NCI-H1436 treated with DMSO at 0.1 percent for 48 hours (cell line): ENCODE results near the gene DTD2.
"Not testable (repeated sequence)": the region's sequence is repeated elsewhere in the genome, so short reads cannot be mapped to it uniquely, and the experiment has no call there.

Experiments used
- DNase-seq: peaks from one replicate; lab custom pipeline; 2025; lab: John Stamatoyannopoulos, UW

DTD2 gene

DNA sequence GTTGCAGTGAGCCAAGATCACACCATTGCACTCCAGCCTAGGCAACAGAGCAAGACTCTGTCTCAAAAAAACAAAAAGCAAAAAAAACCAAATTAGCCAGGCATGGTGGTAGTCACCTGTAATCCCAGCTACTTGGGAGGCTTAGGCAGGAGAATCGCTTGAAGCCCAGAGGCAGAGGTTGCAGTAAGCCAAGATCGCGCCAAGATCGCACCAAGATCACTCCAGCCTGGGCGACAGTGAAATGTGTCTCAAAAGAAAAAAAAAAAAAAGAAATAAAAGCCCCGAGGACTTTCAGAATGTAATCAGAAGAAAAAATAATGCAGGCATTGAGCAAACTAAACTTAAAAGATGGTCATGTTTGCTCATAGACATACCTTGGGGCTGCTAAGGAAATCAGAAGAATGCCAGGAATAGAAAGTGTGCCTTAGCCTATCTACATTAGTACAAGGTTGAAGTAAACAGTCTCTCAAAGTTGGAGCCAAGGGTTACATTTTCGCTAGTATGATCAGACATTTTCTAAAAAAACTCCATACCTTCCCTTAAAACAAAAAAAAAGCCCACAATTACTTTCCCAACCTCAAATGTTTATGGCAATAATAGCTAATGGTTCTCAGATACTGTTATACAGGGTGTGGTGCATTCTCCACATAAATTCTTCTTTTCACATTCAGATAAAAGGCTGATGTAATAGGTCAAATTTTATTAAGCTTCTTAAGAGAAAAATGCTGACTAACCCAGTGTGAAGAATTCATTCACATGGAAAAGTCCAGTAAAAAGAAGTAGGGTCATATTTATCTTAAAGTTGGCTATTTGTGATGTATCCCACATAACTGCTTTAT lies 15.8 kb downstream of the DTD2 start:
- DNase-seq = no peak

- DNase-seq = no peak
These were observed 17.0 kb downstream of the DTD2 start for GRCh38 chr14:31440280-31440679.

GRCh38 chr14:31439561-31439960 lies 17.7 kb downstream of the DTD2 start:
- DNase-seq = no peak

DNA sequence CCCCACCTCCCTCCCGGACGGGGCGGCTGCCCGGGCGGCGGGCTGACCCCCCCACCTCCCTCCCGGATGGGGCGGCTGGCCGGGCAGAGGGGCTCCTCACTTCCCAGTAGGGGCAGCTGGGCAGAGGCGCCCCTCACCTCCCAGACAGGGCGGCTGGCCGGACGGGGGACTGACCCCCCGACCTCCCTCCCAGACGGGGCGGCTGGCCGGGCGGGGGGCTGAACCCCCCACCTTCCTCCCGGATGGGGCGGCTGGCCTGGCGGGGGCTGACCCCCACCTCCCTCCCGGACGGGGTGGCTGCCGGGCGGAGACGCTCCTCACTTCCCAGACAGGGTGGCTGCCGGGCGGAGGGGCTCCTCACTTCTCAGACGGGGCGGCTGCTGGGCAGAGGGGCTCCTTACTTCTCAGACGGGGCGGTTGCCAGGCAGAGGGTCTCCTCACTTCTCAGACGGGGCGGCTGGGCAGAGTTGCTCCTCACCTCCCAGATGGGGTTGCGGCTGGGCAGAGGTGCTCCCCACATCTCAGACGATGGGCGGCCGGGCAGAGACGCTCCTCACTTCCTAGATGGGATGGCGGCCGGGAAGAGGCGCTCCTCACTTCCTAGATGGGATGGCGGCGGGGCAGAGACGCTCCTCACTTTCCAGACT lies 20.1 kb downstream of the DTD2 start:
- not testable (repeated sequence) for DNase-seq

GRCh38 chr14:31435276-31435675 lies 22.0 kb downstream of the DTD2 start:
- DNase-seq = no peak

DNA sequence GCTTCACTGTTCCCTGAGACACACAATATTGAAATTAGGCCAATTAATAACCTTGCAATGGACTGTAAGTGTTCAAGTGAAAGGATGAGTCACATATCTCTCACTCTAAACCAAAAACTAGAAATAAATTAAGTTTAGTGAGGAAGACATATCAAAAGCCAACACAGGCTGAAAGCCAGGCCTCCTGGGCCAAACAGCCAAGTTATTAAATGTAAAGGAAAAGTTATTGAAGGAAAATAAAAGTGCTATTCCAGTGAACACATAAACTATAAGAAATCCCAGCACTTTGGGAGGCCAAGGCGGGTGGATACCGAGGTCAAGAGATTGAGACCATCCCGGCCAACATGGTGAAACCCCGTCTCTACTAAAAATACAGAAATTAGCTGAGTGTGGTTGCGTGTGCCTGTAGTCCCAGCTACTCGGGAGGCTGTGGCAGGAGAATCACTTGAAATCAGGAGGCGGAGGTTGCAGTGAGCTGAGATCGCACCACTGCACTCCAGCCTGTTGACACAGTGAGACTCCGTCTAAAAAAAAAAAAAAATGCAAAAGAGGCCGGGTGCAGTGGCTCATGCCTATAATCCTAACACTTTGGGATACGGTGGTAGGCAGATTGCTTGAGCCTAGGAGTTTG lies 26.6 kb downstream of the DTD2 start:
- DNase-seq = no peak

- DNase-seq = no peak
These were observed 27.5 kb downstream of the DTD2 start for GRCh38 chr14:31429791-31430190.

GRCh38 chr14:31428011-31428410 lies 29.3 kb downstream of the DTD2 start:
- no peak for DNase-seq

DNA sequence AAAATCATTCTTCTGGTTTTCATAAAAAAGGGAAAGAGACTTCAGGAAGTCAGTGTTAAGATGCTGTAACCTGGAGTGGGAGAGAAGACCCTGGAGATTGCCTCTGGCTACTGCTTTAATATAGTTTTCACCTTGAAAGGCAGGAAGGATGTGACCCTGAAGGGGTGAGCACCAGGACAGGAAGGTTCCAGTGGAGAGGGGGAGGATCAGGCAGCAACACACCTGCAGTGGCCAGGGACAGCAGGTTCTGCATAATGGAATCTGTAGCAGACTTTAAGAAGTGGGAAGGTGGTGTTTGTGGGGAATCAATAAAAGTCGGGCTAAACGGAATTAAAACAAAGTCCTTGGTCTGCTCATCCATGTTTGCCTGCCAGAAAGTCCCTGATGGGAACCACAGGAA lies 30.6 kb downstream of the DTD2 start:
- DNase-seq = no peak

- DNase-seq = no peak
These were observed 31.4 kb downstream of the DTD2 start for GRCh38 chr14:31425905-31426304.

- DNase-seq = no peak
These were observed 36.1 kb downstream of the DTD2 start for GRCh38 chr14:31421200-31421599.

- DNase-seq = peak; percentile 57
These were observed 36.8 kb downstream of the DTD2 start, which contains the start of gene HEATR5A for GRCh38 chr14:31420319-31421111. HEATR5A (minus strand) TSS chr14:31420550; CDS start chr14:31402975, 17,575 bp downstream.

DNA sequence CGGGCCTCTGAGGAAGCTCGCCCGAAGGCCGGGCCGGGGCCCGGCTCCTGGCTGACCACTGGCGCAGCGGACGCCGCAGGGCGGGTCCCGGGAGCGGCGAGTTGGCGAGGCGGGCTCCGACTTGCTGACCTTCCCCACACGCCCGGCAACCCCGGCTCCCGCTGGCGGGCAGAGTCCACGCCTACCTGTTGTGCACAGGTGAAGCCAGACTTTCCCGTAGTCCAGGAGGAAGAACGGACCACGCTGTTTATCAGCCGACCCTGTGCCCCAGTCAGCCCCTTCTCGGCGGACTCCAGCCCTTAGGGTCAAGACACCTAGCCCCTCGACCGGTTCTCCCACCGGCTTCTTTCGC lies 37.4 kb downstream of the DTD2 start:
- no peak for DNase-seq

GRCh38 chr14:31419179-31419966 lies 37.9 kb downstream of the DTD2 start:
- DNase-seq = no peak

- no peak for DNase-seq
These were observed 38.9 kb downstream of the DTD2 start for GRCh38 chr14:31418440-31418839.

GRCh38 chr14:31414190-31414833 lies 43.0 kb downstream of the DTD2 start:
- DNase-seq = no peak

GRCh38 chr14:31411218-31411727 lies 46.0 kb downstream of the DTD2 start:
- no peak for DNase-seq

GRCh38 chr14:31410048-31410650 lies 47.2 kb downstream of the DTD2 start:
- no peak for DNase-seq

GRCh38 chr14:31408421-31408820 lies 48.9 kb downstream of the DTD2 start:
- no peak for DNase-seq

DNA sequence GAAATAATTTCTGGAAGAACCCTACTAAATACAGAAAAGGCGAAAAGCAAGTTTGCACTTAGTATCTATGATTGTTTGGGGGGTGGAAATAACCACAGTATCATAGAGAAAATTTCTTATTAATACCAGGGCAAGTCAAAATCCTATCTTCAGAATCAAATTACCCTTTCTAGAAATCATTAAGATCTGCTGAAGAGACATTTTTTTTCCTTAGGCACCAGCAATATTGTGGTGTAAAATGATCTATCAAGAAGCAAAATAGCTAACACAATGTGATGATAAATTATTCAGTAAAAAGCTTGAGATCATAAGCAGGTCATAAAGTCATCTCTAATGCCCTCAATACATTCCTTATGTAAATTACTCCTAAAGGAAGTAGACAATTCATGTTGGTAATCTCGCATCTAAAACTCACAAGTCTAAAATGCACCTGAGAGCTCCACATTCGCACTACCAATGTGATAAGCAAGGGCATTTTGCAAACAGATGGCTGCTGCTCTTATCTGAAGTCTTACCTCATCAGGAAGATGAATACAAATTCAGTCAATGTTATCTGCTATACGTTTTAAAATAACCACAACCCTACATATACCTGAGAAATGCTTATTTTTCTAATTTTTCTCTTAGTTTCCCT lies 51.6 kb downstream of the DTD2 start:
- no peak for DNase-seq
